Measurements from ENCODE around the gene ADAMTSL3.

GRCh38 chr15:84046064-84046637, 392.2 kb downstream of the ADAMTSL3 start:
- TF ChIP-seq, protein P1, sequence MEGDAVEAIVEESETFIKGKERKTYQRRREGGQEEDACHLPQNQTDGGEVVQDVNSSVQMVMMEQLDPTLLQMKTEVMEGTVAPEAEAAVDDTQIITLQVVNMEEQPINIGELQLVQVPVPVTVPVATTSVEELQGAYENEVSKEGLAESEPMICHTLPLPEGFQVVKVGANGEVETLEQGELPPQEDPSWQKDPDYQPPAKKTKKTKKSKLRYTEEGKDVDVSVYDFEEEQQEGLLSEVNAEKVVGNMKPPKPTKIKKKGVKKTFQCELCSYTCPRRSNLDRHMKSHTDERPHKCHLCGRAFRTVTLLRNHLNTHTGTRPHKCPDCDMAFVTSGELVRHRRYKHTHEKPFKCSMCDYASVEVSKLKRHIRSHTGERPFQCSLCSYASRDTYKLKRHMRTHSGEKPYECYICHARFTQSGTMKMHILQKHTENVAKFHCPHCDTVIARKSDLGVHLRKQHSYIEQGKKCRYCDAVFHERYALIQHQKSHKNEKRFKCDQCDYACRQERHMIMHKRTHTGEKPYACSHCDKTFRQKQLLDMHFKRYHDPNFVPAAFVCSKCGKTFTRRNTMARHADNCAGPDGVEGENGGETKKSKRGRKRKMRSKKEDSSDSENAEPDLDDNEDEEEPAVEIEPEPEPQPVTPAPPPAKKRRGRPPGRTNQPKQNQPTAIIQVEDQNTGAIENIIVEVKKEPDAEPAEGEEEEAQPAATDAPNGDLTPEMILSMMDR (IDR thresholded peaks at IDR 0.05; ENCODE audit: insufficient read depth, low read depth, low read length): no peak
- no peak for TF ChIP-seq EZH2 (IDR thresholded peaks at IDR 0.05; ENCODE audit: insufficient read depth, low read length)

Measured in astrocyte (in vitro differentiated cells and primary cell).